Ovary (tissue), 3 donors: ENCODE measurements around the gene HSD17B1.

Source experiments
- EP300 ChIP-seq: sonication (generic); formaldehyde crosslinking; IDR thresholded peaks from one replicate; pipeline ENCODE4 v1.6.1; 2017; ENCODE audit warnings: antibody characterized with exemption
- POLR2A ChIP-seq: fragments of 450-650 bp; IDR thresholded peaks from one replicate; pipeline ENCODE4 v1.6.1; 2017; ENCODE audit warnings: antibody characterized with exemption, mild to moderate bottlenecking, moderate library complexity
- TF ChIP-seq, protein P1 (sequence below), 3 donors: fragments of 450-650 bp in 2 of 3; fragments of 200-600 bp in 1 of 3; IDR thresholded peaks; one replicate each; pipeline versions ENCODE4 v1.5.1 to v1.8.0; 2016 to 2022; ENCODE audit warnings: antibody characterized with exemption in 3 of 3, mild to moderate bottlenecking in 1 of 3
- donor health status: DM: no; HTN: no; CAD: no.

DNA sequence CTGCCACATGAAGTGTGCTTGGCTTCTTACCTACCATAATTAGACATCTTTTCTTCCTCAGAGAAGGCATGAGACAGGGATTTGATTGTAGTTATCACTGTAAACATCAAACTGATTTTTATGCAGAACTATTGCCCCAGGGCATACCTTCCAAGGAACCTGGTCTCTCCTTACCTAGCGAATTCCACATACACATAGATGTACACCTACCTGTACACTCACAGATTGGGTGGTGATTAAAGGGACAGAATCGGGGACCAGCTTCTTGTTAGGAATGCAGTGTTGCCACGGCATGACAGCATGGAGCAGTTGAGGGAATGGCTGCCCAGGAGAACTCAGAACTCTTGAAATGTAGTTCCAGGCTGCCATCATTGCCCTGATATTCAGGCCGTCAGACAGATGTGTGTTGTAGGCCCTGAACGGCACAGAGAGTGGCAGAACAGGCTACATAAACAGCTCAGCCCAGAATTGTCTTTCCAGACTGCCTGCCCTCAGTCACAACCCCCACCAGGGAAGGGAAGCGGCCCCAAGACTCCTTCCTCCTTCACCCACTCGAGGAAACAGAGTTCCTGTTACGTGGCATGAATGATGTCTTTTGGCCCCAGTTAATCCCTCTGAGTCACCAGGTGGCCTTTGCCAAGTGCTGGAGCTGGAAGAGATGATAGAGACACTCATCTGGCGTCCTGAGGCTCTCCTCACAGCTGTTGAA, 34.5 kb upstream of the HSD17B1 start:
- TF ChIP-seq, protein P1, sequence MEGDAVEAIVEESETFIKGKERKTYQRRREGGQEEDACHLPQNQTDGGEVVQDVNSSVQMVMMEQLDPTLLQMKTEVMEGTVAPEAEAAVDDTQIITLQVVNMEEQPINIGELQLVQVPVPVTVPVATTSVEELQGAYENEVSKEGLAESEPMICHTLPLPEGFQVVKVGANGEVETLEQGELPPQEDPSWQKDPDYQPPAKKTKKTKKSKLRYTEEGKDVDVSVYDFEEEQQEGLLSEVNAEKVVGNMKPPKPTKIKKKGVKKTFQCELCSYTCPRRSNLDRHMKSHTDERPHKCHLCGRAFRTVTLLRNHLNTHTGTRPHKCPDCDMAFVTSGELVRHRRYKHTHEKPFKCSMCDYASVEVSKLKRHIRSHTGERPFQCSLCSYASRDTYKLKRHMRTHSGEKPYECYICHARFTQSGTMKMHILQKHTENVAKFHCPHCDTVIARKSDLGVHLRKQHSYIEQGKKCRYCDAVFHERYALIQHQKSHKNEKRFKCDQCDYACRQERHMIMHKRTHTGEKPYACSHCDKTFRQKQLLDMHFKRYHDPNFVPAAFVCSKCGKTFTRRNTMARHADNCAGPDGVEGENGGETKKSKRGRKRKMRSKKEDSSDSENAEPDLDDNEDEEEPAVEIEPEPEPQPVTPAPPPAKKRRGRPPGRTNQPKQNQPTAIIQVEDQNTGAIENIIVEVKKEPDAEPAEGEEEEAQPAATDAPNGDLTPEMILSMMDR (IDR thresholded peaks at IDR 0.05) = no peak
- TF ChIP-seq POLR2A (no peak), EP300 (no peak)
